ENCODE data around the gene NLK.

Gene NLK

GRCh38 chr17:28043741-28044140 lies 1.3 kb downstream of the NLK start:
- no peak for DNase-seq (ENCODE audit: low read depth)
- peak overlapping the region; percentile 42 for H3K4me3 ChIP-seq (ENCODE audit: low read depth, low read length)
- TF ChIP-seq CTCF (IDR thresholded peaks at IDR 0.05; ENCODE audit: low read depth, low read length, missing control alignments), result no peak

GRCh38 chr17:28045304-28045703 lies 2.8 kb downstream of the NLK start:
- DNase-seq (ENCODE audit: low read depth), result no peak
- peak overlapping the region; percentile 35; the same call in 1 of the 2 replicates for H3K4me3 ChIP-seq (ENCODE audit: low read depth, low read length)
- TF ChIP-seq CTCF (IDR thresholded peaks at IDR 0.05; ENCODE audit: low read depth, low read length, missing control alignments), result no peak

- H3K4me3 ChIP-seq (ENCODE audit: low read depth, low read length), result peak overlapping the region; percentile 27
- no peak for TF ChIP-seq CTCF (IDR thresholded peaks at IDR 0.05; ENCODE audit: low read depth, low read length, missing control alignments)
These were observed 3.8 kb downstream of the NLK start for GRCh38 chr17:28046034-28046825.

GRCh38 chr17:28047806-28048205 lies 5.3 kb downstream of the NLK start:
- TF ChIP-seq CTCF (IDR thresholded peaks at IDR 0.05; ENCODE audit: low read depth, low read length, missing control alignments), result no peak
- DNase-seq (ENCODE audit: low read depth), result no peak
- H3K4me3 ChIP-seq (ENCODE audit: low read depth, low read length), result no peak overlapping the region; the same call in 1 of the 2 replicates

More at GRCh38 chr17:28046034-28046825, 3.8 kb downstream of the NLK start:
- DNase-seq (ENCODE audit: low read depth), result no peak

GRCh38 chr17:28049071-28049470 lies 6.6 kb downstream of the NLK start:
- H3K4me3 ChIP-seq (ENCODE audit: low read depth, low read length), result no peak overlapping the region
- no peak for TF ChIP-seq CTCF (IDR thresholded peaks at IDR 0.05; ENCODE audit: low read depth, low read length, missing control alignments)

GRCh38 chr17:28053044-28053670 lies 10.7 kb downstream of the NLK start:
- no peak overlapping the region for H3K4me3 ChIP-seq (ENCODE audit: low read depth, low read length)
- DNase-seq (ENCODE audit: low read depth), result no peak
- no peak for TF ChIP-seq CTCF (IDR thresholded peaks at IDR 0.05; ENCODE audit: low read depth, low read length, missing control alignments)

More at GRCh38 chr17:28049071-28049470, 6.6 kb downstream of the NLK start:
- no peak for DNase-seq (ENCODE audit: low read depth)

Data from GM12864 (cell line).